Stimulated activated CD4-positive, alpha-beta T cell treated with anti-CD3 and anti-CD28 coated beads, Interleukin-1b, Interleukin-23, amount 100 ng/mL, for 24 hours (primary cell): ENCODE measurements around the gene HS6ST1.

Source experiments
- DNase-seq, 4 experiments: peaks; one replicate each; pipeline ENCODE4 v3.0.0-alpha.2; 2020; ENCODE audit warnings: low read depth in 4 of 4, low spot score in 1 of 4

The HS6ST1 gene

GRCh38 chr2:128318776-128319464, at the start of gene HS6ST1:
TSS of gene HS6ST1 (minus strand) at chr2:128318868. CDS start at chr2:128318563, 305 bp downstream.
- DNase-seq = peak; percentile 76 to 89 (median 82)

GRCh38 chr2:128367601-128368359, 49.1 kb upstream of the HS6ST1 start:
- DNase-seq = no peak

- DNase-seq = no peak
Observed at GRCh38 chr2:128366713-128367511, 48.2 kb upstream of the HS6ST1 start.

- no peak for DNase-seq
Observed at GRCh38 chr2:128365217-128365905, 46.7 kb upstream of the HS6ST1 start.

GRCh38 chr2:128364441-128364911, 45.8 kb upstream of the HS6ST1 start:
- DNase-seq = no peak

GRCh38 chr2:128363934-128364361, 45.3 kb upstream of the HS6ST1 start:
- no peak for DNase-seq

GRCh38 chr2:128362889-128363228, 44.2 kb upstream of the HS6ST1 start:
- DNase-seq = no peak

- no peak for DNase-seq
Observed at GRCh38 chr2:128362176-128362888, 43.7 kb upstream of the HS6ST1 start.

- no peak for DNase-seq
Observed at GRCh38 chr2:128361376-128362131, 42.9 kb upstream of the HS6ST1 start.

GRCh38 chr2:128360711-128361110, 42.0 kb upstream of the HS6ST1 start:
- DNase-seq = no peak

GRCh38 chr2:128359841-128360240, 41.2 kb upstream of the HS6ST1 start:
- DNase-seq = no peak

- DNase-seq = no peak
Observed at GRCh38 chr2:128358941-128359731, 40.5 kb upstream of the HS6ST1 start.

GRCh38 chr2:128357506-128358370, 39.1 kb upstream of the HS6ST1 start:
- DNase-seq = no peak

GRCh38 chr2:128356127-128356526, 37.5 kb upstream of the HS6ST1 start:
- no peak for DNase-seq

- no peak for DNase-seq
Observed at GRCh38 chr2:128354726-128355470, 36.2 kb upstream of the HS6ST1 start.

- DNase-seq = no peak
Observed at GRCh38 chr2:128354161-128354560, 35.5 kb upstream of the HS6ST1 start.

GRCh38 chr2:128350736-128351135, 32.1 kb upstream of the HS6ST1 start:
- DNase-seq = no peak
